Gastroesophageal sphincter (tissue), 2 donors: ENCODE measurements around the gene TMEM147.

Experiments used
- POLR2A ChIP-seq, 2 donors: fragments of 450-650 bp; IDR thresholded peaks; one replicate each; pipeline ENCODE4 v1.6.1; 2017; ENCODE audit warnings: antibody characterized with exemption in 2 of 2, mild to moderate bottlenecking in 2 of 2, moderate library complexity in 1 of 2
- POLR2AphosphoS5 ChIP-seq: sonication (generic); formaldehyde crosslinking; IDR thresholded peaks from one replicate; pipeline ENCODE4 v1.6.1; 2017; ENCODE audit warnings: antibody characterized with exemption

DNA sequence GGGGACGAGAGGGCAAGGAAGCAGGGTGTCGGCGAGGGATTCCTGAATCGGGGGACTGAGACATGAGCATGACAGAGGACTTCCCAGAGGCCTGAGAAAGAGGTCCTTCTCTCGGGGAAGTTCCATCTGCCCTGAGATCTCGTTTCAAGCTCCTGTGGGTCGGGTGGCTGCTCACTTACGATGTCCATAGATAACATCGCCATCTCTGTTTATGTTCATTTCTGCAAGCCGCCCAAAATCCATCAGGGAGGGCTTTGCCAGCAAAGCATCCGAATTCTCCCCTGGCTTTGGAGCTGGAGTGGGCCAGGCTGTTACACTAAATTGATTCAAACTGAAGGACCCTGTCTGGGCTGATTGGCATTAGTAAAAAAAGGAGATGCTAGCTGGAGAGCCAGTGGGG, 37.9 kb upstream of the TMEM147 start:
- TF ChIP-seq POLR2A (IDR thresholded peaks at IDR 0.05) (no peak), POLR2AphosphoS5 (no peak)
